ENCODE measurements around the gene APP. TPM values are rescaled to one million over a fixed set of nuclear protein-coding genes. Genes with fewer than 3 reads are reported as not detected.

The APP gene
- total and polyA plus RNA-seq, 3 donors from 2014 or later: 390 to 670 (median 409) TPM

DNA sequence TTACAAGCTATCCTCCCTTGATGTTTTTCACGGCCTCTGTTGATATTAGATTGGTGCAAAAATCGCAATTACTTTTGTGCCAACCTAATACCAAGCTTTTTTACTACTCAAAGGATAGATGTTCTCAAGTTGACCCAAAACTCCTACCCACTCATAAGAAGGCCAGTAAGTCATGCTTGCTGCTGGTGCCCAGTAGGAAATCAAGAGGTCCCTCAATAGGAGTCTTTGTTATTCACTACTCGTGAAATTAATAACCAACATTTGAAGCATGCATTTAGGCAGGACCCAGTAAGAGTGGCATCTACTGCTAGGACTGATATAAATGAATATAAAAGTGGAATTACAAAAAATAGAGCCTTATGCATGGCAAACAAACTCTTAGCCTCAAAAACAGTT lies 52.6 kb downstream of the APP start:
- H3K9me3 ChIP-seq: no peaks in the 10 kb centered on the region
- no peaks in the 10 kb centered on the region for H3K36me3 ChIP-seq (ENCODE audit: low read depth, missing control alignments)
- no peak for TF ChIP-seq POLR2A (IDR thresholded peaks at IDR 0.05)
- TF ChIP-seq, protein P1, sequence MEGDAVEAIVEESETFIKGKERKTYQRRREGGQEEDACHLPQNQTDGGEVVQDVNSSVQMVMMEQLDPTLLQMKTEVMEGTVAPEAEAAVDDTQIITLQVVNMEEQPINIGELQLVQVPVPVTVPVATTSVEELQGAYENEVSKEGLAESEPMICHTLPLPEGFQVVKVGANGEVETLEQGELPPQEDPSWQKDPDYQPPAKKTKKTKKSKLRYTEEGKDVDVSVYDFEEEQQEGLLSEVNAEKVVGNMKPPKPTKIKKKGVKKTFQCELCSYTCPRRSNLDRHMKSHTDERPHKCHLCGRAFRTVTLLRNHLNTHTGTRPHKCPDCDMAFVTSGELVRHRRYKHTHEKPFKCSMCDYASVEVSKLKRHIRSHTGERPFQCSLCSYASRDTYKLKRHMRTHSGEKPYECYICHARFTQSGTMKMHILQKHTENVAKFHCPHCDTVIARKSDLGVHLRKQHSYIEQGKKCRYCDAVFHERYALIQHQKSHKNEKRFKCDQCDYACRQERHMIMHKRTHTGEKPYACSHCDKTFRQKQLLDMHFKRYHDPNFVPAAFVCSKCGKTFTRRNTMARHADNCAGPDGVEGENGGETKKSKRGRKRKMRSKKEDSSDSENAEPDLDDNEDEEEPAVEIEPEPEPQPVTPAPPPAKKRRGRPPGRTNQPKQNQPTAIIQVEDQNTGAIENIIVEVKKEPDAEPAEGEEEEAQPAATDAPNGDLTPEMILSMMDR (IDR thresholded peaks at IDR 0.05): no peak
- 69 to 91% methylated on average over 3 of the region's 3 CpGs for WGBS, 2 donors
- H3K4me3 ChIP-seq: no peak overlapping the region
- peaks cover 23% of the 10 kb centered on the region for H3K4me1 ChIP-seq
- H3K27me3 ChIP-seq: no peaks in the 10 kb centered on the region
- intact Hi-C loops (cut with DNase I; ENCODE audit: low total_unique reads): no loop called here
- no peak for DNase-seq
- H3K27ac ChIP-seq: peak overlapping the region; percentile 83

DNA sequence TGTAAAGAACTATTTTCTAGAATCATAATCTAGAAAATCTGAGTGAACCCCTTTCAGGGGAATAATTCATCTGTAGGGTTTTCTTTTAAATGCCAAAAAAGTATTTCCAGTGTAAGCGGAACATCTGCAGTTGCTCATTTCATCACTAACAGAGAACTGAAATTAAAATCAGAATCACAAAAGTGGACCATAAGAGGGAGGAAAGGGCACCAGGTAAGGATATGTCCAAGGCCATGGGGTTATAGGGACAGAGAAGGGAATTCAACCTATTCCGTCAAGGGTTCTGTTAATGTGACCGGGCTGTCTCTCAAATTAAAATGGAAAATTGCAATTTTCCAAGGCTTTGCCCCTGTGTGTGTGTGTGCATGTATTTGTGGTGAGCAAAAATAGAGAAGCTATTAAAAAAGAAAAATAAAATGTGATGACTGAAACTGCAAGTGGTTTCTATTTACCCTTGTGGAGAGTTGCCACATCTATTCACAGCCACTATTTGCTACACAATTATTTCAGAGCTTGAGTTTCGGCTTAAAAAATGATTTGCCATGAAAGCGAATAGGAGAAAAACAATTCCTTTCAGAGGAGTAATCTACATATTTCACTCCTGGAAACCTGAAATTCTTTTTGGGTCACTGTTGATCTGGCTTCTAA lies 53.1 kb downstream of the APP start:
- DNase-seq: no peak
- Histone ChIP-seq H3K4me3 (no peak overlapping the region), H3K27ac (peak overlapping the region; percentile 83), H3K27me3 (no peaks in the 10 kb centered on the region), H3K4me1 (peaks cover 23% of the 10 kb centered on the region), H3K9me3 (no peaks in the 10 kb centered on the region), H3K36me3 (ENCODE audit: low read depth, missing control alignments) (no peaks in the 10 kb centered on the region)
- intact Hi-C loops (cut with DNase I; ENCODE audit: low total_unique reads): no loop called here
- WGBS, 2 donors: 84 to 90% methylated on average over 5 of the region's 5 CpGs
- TF ChIP-seq, protein P1 (IDR thresholded peaks at IDR 0.05): no peak
- TF ChIP-seq POLR2A (IDR thresholded peaks at IDR 0.05): no peak

DNA sequence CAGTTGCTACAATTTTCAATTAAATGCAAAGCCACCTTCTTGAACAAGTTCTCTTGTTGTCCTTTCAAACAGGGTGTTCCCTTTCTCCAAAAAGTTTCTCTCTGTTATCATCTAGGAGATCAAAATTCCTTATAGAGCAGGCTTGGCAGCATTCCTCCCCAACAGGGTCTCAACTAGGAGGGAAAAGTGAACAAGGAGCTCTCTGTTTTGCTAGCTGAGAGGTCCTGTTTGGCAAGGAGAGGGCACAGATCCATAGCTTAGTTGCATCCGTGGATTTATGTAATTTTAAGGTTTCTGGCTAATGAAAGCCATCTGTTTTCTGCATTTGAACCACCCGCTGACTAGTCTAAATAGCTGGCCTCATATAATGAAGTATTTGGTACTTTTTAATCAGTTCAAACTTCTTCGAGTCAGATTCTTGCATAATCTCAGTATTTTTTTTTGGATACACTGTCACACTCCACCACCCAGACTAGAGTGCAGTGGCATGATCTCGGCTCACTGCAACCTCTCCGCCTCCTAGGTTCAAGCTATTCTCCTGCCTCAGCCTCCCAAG lies 54.0 kb downstream of the APP start:
- Histone ChIP-seq H3K4me3 (no peak overlapping the region), H3K27ac (peak overlapping the region; percentile 83), H3K9me3 (no peaks in the 10 kb centered on the region), H3K4me1 (peaks cover 27% of the 10 kb centered on the region), H3K36me3 (ENCODE audit: low read depth, missing control alignments) (no peaks in the 10 kb centered on the region), H3K27me3 (no peaks in the 10 kb centered on the region)
- no peak for DNase-seq
- 44 to 46% methylated on average over 5 of the region's 5 CpGs for WGBS, 2 donors
- TF ChIP-seq, protein P1 (IDR thresholded peaks at IDR 0.05): no peak
- no peak for TF ChIP-seq POLR2A (IDR thresholded peaks at IDR 0.05)
- intact Hi-C loops (cut with DNase I; ENCODE audit: low total_unique reads): no loop called here

DNA sequence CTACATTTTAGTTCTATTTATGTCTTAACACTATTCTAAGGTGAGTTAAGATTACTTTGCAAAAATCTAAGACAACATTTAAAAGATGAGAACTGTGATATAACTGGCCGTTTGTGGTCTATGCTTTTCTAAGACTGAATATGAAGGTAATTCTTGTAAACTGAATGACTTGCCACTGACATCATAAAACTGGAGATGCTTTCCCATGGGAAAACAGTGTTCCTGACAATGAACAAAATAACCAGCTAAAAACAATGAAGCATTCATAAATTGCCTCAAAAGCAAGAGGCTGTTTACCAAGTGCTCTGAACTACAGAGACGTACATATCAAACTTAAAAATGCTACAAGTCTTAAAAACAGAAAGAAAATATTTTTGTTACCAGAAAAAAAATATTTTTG lies 54.7 kb downstream of the APP start:
- WGBS, 2 donors: 27 to 28% methylated on average over 2 of the region's 2 CpGs
- Histone ChIP-seq H3K27ac (peak overlapping the region; percentile 83 to 87), H3K27me3 (no peaks in the 10 kb centered on the region), H3K4me1 (peaks cover 31% of the 10 kb centered on the region), H3K9me3 (no peaks in the 10 kb centered on the region), H3K4me3 (no peak overlapping the region), H3K36me3 (ENCODE audit: low read depth, missing control alignments) (no peaks in the 10 kb centered on the region)
- intact Hi-C loops (cut with DNase I; ENCODE audit: low total_unique reads): no loop called here
- DNase-seq: no peak
- TF ChIP-seq, protein P1 (IDR thresholded peaks at IDR 0.05): no peak
- no peak for TF ChIP-seq POLR2A (IDR thresholded peaks at IDR 0.05)

DNA sequence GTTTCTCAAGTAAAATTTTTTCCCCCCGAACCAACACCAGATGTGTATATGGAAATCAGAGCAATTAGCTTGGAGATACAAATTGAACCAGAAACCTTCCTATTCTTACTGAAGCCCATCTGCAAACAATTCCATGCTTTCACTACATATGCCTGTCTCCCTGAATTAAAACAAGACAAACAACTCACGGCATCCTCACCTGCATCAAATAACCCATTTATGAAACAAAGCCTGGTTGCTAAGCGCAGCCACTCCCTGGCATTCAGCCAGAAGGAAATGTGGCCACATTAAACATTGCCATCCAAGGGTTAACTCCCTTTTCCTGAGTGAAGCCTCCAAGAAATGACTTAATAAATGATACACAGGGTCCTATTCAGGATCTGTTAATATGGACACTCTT lies 55.3 kb downstream of the APP start:
- Histone ChIP-seq H3K4me1 (peaks cover 36% of the 10 kb centered on the region), H3K27ac (peak overlapping the region; percentile 83 to 87), H3K9me3 (no peaks in the 10 kb centered on the region), H3K27me3 (no peaks in the 10 kb centered on the region), H3K4me3 (no peak overlapping the region), H3K36me3 (ENCODE audit: low read depth, missing control alignments) (no peaks in the 10 kb centered on the region)
- intact Hi-C loops (cut with DNase I; ENCODE audit: low total_unique reads): no loop called here
- TF ChIP-seq, protein P1 (IDR thresholded peaks at IDR 0.05): no peak
- TF ChIP-seq POLR2A (IDR thresholded peaks at IDR 0.05): no peak
- 63 to 74% methylated on average over 3 of the region's 3 CpGs for WGBS, 2 donors
- no peak for DNase-seq
